Activated naive CD8-positive, alpha-beta T cell treated with anti-CD3 and anti-CD28 coated beads, Interleukin-2, amount 50 U/mL, for 24 hours (primary cell): ENCODE results near the gene INSM1.
A peak's percentile ranks its signal among the peaks of the same experiment; 100 is the strongest.

Source experiments
- ATAC-seq: fragments of 150-1000 bp; cut with Tn5 transposase; one replicate; pipeline ENCODE4 v1.10.0; 2021
- DNase-seq: peaks from one replicate; pipeline ENCODE4 v3.0.0; 2021
- H3K27ac Mint-ChIP-seq: one replicate; pipeline ENCODE4 v1.8.0; 2021; ENCODE audit warnings: mild to moderate bottlenecking, mixed read lengths
- H3K27me3 Mint-ChIP-seq: one replicate; pipeline ENCODE4 v1.8.0; 2021; ENCODE audit warnings: mixed read lengths
- H3K36me3 Mint-ChIP-seq: one replicate; pipeline ENCODE4 v1.8.0; 2021; ENCODE audit warnings: low read depth, mixed read lengths
- H3K4me1 Mint-ChIP-seq: one replicate; pipeline ENCODE4 v1.8.0; 2021; ENCODE audit warnings: mixed read lengths
- H3K4me3 Mint-ChIP-seq: one replicate; pipeline ENCODE4 v1.8.0; 2021; ENCODE audit warnings: mild to moderate bottlenecking, moderate library complexity, mixed read lengths
- H3K9me3 Mint-ChIP-seq: one replicate; pipeline ENCODE4 v1.8.0; 2021; ENCODE audit warnings: mixed read lengths

INSM1 gene, protein sequence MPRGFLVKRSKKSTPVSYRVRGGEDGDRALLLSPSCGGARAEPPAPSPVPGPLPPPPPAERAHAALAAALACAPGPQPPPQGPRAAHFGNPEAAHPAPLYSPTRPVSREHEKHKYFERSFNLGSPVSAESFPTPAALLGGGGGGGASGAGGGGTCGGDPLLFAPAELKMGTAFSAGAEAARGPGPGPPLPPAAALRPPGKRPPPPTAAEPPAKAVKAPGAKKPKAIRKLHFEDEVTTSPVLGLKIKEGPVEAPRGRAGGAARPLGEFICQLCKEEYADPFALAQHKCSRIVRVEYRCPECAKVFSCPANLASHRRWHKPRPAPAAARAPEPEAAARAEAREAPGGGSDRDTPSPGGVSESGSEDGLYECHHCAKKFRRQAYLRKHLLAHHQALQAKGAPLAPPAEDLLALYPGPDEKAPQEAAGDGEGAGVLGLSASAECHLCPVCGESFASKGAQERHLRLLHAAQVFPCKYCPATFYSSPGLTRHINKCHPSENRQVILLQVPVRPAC

DNA sequence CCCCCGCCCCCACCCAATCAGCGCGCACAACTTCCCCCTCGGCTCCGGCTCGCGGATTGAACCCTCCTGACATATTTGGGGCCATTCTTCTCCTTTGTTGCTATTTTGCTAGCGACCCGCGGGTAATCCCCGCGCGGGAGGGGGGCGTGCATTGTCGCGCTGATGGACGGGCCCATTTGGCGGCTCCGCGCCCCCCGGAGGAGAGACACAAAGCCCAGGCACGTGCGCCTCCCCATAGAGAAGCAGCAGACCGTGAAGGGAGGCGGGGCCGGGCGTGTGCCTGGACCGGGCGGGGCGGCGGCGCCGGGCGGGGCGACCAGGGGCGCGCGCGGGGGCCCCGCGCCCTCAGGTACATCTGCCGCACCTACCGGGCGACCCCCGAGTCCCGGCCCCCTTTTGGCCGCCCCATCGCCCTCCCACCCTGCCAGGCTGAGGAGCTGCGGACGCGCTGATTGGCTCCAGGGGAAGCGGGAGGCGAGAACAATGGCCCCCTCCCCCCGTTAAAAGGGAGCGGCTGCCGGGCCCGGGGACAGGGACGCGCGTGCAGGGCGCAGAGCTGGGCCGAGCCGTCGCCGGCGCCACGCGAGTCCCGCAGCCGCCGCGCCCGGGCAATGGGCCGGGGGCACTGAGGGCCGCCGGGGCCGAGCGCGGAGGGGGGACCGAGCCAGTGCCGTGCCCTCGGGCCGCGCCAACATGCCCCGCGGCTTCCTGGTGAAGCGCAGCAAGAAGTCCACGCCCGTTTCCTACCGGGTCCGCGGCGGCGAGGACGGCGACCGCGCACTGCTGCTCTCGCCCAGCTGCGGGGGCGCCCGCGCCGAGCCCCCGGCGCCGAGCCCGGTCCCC is at the start of gene INSM1:
TSS of gene INSM1 (plus strand) at position 530 of the 843 bp plus-strand sequence. CDS start at position 694, 164 bp downstream.
- ATAC-seq, result peak; percentile 33
- peak within 1 kb of the TSS; percentile 72 for H3K4me3 Mint-ChIP-seq
- H3K27ac Mint-ChIP-seq, result peak within 1 kb of the TSS; percentile 71
- peaks cover 3% of the 10 kb centered on the region for H3K36me3 Mint-ChIP-seq
- peaks cover 65% of the 10 kb centered on the region for H3K27me3 Mint-ChIP-seq
- no peaks in the 10 kb centered on the region for H3K9me3 Mint-ChIP-seq
- peaks cover 36% of the 10 kb centered on the region for H3K4me1 Mint-ChIP-seq
- DNase-seq, result peak; percentile 46

GRCh38 chr20:20318365-20319161 is 49.3 kb upstream of the INSM1 start:
- no peak for DNase-seq
- no peak for ATAC-seq
- H3K27ac Mint-ChIP-seq, result no peak overlapping the region
- no peaks in the 10 kb centered on the region for H3K9me3 Mint-ChIP-seq
- H3K36me3 Mint-ChIP-seq, result no peaks in the 10 kb centered on the region
- no peaks in the 10 kb centered on the region for H3K4me1 Mint-ChIP-seq
- H3K27me3 Mint-ChIP-seq, result no peaks in the 10 kb centered on the region
- H3K4me3 Mint-ChIP-seq, result no peak overlapping the region

GRCh38 chr20:20321134-20321533 is 46.8 kb upstream of the INSM1 start:
- H3K36me3 Mint-ChIP-seq, result no peaks in the 10 kb centered on the region
- no peaks in the 10 kb centered on the region for H3K9me3 Mint-ChIP-seq
- DNase-seq (no peak), ATAC-seq (no peak)
- no peak overlapping the region for H3K27ac Mint-ChIP-seq
- H3K4me1 Mint-ChIP-seq, result no peaks in the 10 kb centered on the region
- no peak overlapping the region for H3K4me3 Mint-ChIP-seq
- H3K27me3 Mint-ChIP-seq, result peaks cover 5% of the 10 kb centered on the region

- H3K4me3 Mint-ChIP-seq, result no peak overlapping the region
- DNase-seq, result no peak
- no peak overlapping the region for H3K27ac Mint-ChIP-seq
- H3K36me3 Mint-ChIP-seq, result no peaks in the 10 kb centered on the region
- no peaks in the 10 kb centered on the region for H3K9me3 Mint-ChIP-seq
- peaks cover 7% of the 10 kb centered on the region for H3K27me3 Mint-ChIP-seq
- no peak for ATAC-seq
- H3K4me1 Mint-ChIP-seq, result no peaks in the 10 kb centered on the region
Observed at GRCh38 chr20:20321917-20322316, 46.0 kb upstream of the INSM1 start.

GRCh38 chr20:20322912-20323311 is 45.0 kb upstream of the INSM1 start:
- ATAC-seq (no peak), DNase-seq (no peak)
- H3K9me3 Mint-ChIP-seq, result no peaks in the 10 kb centered on the region
- H3K4me1 Mint-ChIP-seq, result no peaks in the 10 kb centered on the region
- no peak overlapping the region for H3K27ac Mint-ChIP-seq
- H3K27me3 Mint-ChIP-seq, result peaks cover 9% of the 10 kb centered on the region
- no peak overlapping the region for H3K4me3 Mint-ChIP-seq
- no peaks in the 10 kb centered on the region for H3K36me3 Mint-ChIP-seq

GRCh38 chr20:20327746-20328145 is 40.2 kb upstream of the INSM1 start:
- Mint-ChIP-seq H3K4me3 (no peak overlapping the region), H3K9me3 (no peaks in the 10 kb centered on the region), H3K36me3 (no peaks in the 10 kb centered on the region), H3K27ac (no peak overlapping the region), H3K27me3 (peaks cover 18% of the 10 kb centered on the region), H3K4me1 (no peaks in the 10 kb centered on the region)
- no peak for DNase-seq
- no peak for ATAC-seq

DNA sequence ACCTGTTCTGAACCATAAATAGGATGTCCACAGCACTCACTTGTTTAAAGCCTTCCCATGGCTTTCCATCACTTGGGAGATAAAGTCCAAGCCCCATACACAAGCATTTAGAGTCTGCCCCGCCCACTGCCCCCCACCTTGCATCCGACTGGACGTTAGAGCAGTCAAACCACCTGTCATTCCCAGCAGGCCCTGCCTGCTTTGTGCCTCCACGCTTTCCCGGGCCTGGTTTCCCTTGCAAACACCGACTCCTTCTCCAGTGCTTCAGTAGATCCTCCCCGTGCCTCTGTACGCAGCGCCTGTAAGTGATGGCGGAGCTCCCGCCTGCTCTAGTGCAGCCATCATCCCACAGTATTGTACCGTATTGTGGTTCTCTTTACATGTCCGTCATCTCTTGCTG is 38.3 kb upstream of the INSM1 start:
- ATAC-seq, result no peak
- H3K4me3 Mint-ChIP-seq, result no peak overlapping the region
- H3K4me1 Mint-ChIP-seq, result no peaks in the 10 kb centered on the region
- H3K9me3 Mint-ChIP-seq, result no peaks in the 10 kb centered on the region
- H3K27me3 Mint-ChIP-seq, result peaks cover 16% of the 10 kb centered on the region
- no peak overlapping the region for H3K27ac Mint-ChIP-seq
- no peak for DNase-seq
- H3K36me3 Mint-ChIP-seq, result no peaks in the 10 kb centered on the region

DNA sequence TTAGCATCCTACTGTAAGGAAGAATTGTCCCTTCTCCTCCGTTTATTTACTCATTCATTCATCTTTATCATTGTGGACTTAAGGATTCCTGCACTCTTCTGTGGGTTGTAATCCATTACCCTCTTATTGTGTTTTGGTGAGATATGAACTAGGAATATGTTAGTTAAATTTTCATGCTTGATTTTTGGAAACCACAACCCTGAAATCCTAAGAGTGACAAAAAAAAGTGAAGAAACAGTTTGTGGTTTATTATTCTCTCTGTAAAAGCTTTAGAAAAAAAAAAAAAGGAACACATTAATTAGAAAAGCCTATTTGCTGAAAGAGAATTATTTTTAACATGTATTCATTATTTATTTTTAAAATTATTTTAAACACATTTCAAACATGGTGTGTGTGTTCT is 36.7 kb upstream of the INSM1 start:
- Mint-ChIP-seq H3K4me1 (no peaks in the 10 kb centered on the region), H3K4me3 (no peak overlapping the region), H3K27ac (no peak overlapping the region), H3K9me3 (no peaks in the 10 kb centered on the region), H3K27me3 (peaks cover 13% of the 10 kb centered on the region), H3K36me3 (no peaks in the 10 kb centered on the region)
- DNase-seq (no peak), ATAC-seq (no peak)

- peaks cover under 1% of the 10 kb centered on the region for H3K9me3 Mint-ChIP-seq
- ATAC-seq (no peak), DNase-seq (no peak)
- H3K27me3 Mint-ChIP-seq, result peaks cover 11% of the 10 kb centered on the region
- no peaks in the 10 kb centered on the region for H3K4me1 Mint-ChIP-seq
- no peak overlapping the region for H3K4me3 Mint-ChIP-seq
- no peak overlapping the region for H3K27ac Mint-ChIP-seq
- H3K36me3 Mint-ChIP-seq, result no peaks in the 10 kb centered on the region
Observed at GRCh38 chr20:20331817-20332216, 36.1 kb upstream of the INSM1 start.

GRCh38 chr20:20333866-20334265 is 34.0 kb upstream of the INSM1 start:
- no peak overlapping the region for H3K4me3 Mint-ChIP-seq
- H3K4me1 Mint-ChIP-seq, result no peaks in the 10 kb centered on the region
- H3K9me3 Mint-ChIP-seq, result peaks cover 5% of the 10 kb centered on the region
- DNase-seq, result no peak
- ATAC-seq, result no peak
- H3K27me3 Mint-ChIP-seq, result peaks cover 8% of the 10 kb centered on the region
- H3K36me3 Mint-ChIP-seq, result no peaks in the 10 kb centered on the region
- H3K27ac Mint-ChIP-seq, result no peak overlapping the region

GRCh38 chr20:20334489-20334888 is 33.4 kb upstream of the INSM1 start:
- no peak overlapping the region for H3K4me3 Mint-ChIP-seq
- H3K4me1 Mint-ChIP-seq, result no peaks in the 10 kb centered on the region
- H3K9me3 Mint-ChIP-seq, result peaks cover 5% of the 10 kb centered on the region
- ATAC-seq (no peak), DNase-seq (no peak)
- peaks cover 3% of the 10 kb centered on the region for H3K27me3 Mint-ChIP-seq
- H3K36me3 Mint-ChIP-seq, result no peaks in the 10 kb centered on the region
- H3K27ac Mint-ChIP-seq, result no peak overlapping the region

DNA sequence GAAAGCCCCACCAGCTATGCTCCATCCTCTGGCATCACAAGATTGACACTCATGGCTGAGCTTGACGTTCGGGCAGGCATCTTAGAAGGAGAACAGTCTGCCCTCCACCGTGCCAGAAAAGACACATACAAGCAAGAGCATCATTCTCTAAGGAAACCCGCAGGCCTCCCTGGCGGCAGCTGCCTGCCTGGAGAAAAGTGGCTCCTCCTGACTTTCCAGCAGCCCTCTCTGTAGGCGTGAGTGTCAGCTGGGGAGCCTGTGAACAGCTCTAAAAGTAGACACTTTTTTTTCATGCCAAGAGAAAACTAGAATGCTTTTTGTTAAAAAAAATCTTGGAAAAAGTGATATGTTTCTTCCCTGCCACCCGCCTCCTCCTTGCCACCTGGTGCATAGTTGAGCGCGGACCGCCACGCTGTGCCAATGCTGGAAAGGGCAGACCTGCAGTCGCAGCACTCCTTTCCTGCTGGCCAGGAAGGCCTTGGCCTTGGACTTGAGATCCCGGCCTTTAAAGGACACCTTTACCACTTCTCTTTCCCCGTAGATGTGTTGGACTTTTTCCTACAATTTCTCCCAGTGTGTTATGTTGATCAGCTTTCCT is 29.7 kb upstream of the INSM1 start:
- H3K9me3 Mint-ChIP-seq, result peaks cover 5% of the 10 kb centered on the region
- no peak overlapping the region for H3K27ac Mint-ChIP-seq
- no peak overlapping the region for H3K4me3 Mint-ChIP-seq
- H3K36me3 Mint-ChIP-seq, result no peaks in the 10 kb centered on the region
- peaks cover 3% of the 10 kb centered on the region for H3K27me3 Mint-ChIP-seq
- DNase-seq, result no peak
- ATAC-seq, result no peak
- H3K4me1 Mint-ChIP-seq, result no peaks in the 10 kb centered on the region

GRCh38 chr20:20340443-20340842 is 27.5 kb upstream of the INSM1 start:
- Mint-ChIP-seq H3K9me3 (peaks cover 5% of the 10 kb centered on the region), H3K4me3 (no peak overlapping the region), H3K36me3 (no peaks in the 10 kb centered on the region), H3K4me1 (no peaks in the 10 kb centered on the region), H3K27ac (no peak overlapping the region), H3K27me3 (peaks cover 8% of the 10 kb centered on the region)
- no peak for ATAC-seq
- no peak for DNase-seq

GRCh38 chr20:20341371-20341770 is 26.5 kb upstream of the INSM1 start:
- Mint-ChIP-seq H3K27me3 (peaks cover 8% of the 10 kb centered on the region), H3K9me3 (peaks cover 5% of the 10 kb centered on the region), H3K36me3 (no peaks in the 10 kb centered on the region), H3K4me3 (no peak overlapping the region), H3K4me1 (no peaks in the 10 kb centered on the region), H3K27ac (no peak overlapping the region)
- DNase-seq, result no peak
- ATAC-seq, result no peak
